OCI-LY1 (cell line): ENCODE measurements around the gene MCF2L2.

Source experiments
- H2AFZ ChIP-seq: fragments of 200-600 bp; sonication (generic), shearing (Covaris generic); 2 replicates; pipeline ENCODE4 v1.6.0; 2014; ENCODE audit warnings: antibody characterized with exemption, mild to moderate bottlenecking, low read length
- H3F3A ChIP-seq: fragments of 200-600 bp; sonication (generic), shearing (Covaris generic); 2 replicates; pipeline ENCODE4 v1.6.0; 2014; ENCODE audit warnings: mild to moderate bottlenecking, antibody characterized with exemption, low read length, moderate library complexity; ENCODE audit not compliant: insufficient read depth
- H3K27ac ChIP-seq: fragments of 200-600 bp; sonication (generic); 2 replicates; pipeline ENCODE4 v1.5.1; 2014; ENCODE audit warnings: low read length, mixed run types, mild to moderate bottlenecking, low read depth; ENCODE audit not compliant: poor library complexity, severe bottlenecking
- H3K27me3 ChIP-seq: fragments of 200-600 bp; sonication (generic); 2 replicates; pipeline ENCODE4 v1.6.0; 2014; ENCODE audit warnings: antibody characterized with exemption, mild to moderate bottlenecking, low read length, moderate library complexity; ENCODE audit not compliant: insufficient read depth
- H3K36me3 ChIP-seq: fragments of 200-600 bp; sonication (generic); 2 replicates; pipeline ENCODE4 v1.6.1; 2014; ENCODE audit warnings: mild to moderate bottlenecking, antibody characterized with exemption, low read length, moderate library complexity, mixed read lengths; ENCODE audit not compliant: insufficient read depth
- H3K4me1 ChIP-seq: fragments of 200-600 bp; sonication (generic); 2 replicates; pipeline ENCODE4 v1.5.1; 2014; ENCODE audit warnings: mild to moderate bottlenecking, low read length, moderate library complexity; ENCODE audit not compliant: insufficient read depth, severe bottlenecking
- H3K4me2 ChIP-seq: fragments of 200-600 bp; sonication (generic), shearing (Covaris generic); 2 replicates; pipeline ENCODE4 v1.6.1; 2014; ENCODE audit warnings: low read length
- H3K4me3 ChIP-seq: fragments of 200-600 bp; sonication (generic); 2 replicates; pipeline ENCODE4 v1.5.1; 2014; ENCODE audit warnings: low read length, low read depth, mild to moderate bottlenecking, mixed read lengths; ENCODE audit not compliant: poor library complexity, severe bottlenecking
- H3K79me2 ChIP-seq: fragments of 200-600 bp; shearing (Covaris generic); 2 replicates; pipeline ENCODE4 v1.6.1; 2016; ENCODE audit warnings: mixed run types, low read length, mixed read lengths; ENCODE audit not compliant: insufficient read depth
- H3K9ac ChIP-seq: fragments of 200-600 bp; sonication (generic), shearing (Covaris generic); 2 replicates; pipeline ENCODE4 v1.6.1; 2014; ENCODE audit warnings: mild to moderate bottlenecking, low read length, mixed read lengths
- H3K9me2 ChIP-seq: fragments of 200-600 bp; sonication (generic), shearing (Covaris generic); 2 replicates; pipeline ENCODE4 v1.6.1; 2014; ENCODE audit warnings: low read depth, mild to moderate bottlenecking, low read length, mixed read lengths
- H3K9me3 ChIP-seq: fragments of 200-600 bp; shearing (Covaris generic); 2 replicates; pipeline ENCODE4 v1.6.1; 2014; ENCODE audit warnings: low read length, mixed read lengths
- H4K20me1 ChIP-seq: fragments of 200-600 bp; sonication (generic), shearing (Covaris generic); 2 replicates; pipeline ENCODE4 v1.6.0; 2016; ENCODE audit warnings: mild to moderate bottlenecking, low read length; ENCODE audit not compliant: insufficient read depth
- CTCF ChIP-seq: fragments of 200-600 bp; sonication (generic), shearing (Covaris generic); IDR thresholded peaks from 2 replicates; pipeline ENCODE4 v1.5.1; 2017; ENCODE audit warnings: mild to moderate bottlenecking, antibody characterized with exemption, low read length, moderate library complexity, mixed read lengths
- EZH2 ChIP-seq: fragments of 200-600 bp; sonication (generic), shearing (Covaris generic); IDR thresholded peaks from 2 replicates; pipeline ENCODE4 v1.8.0; 2017; ENCODE audit warnings: borderline replicate concordance, mixed run types, mild to moderate bottlenecking, antibody characterized with exemption, low read length, moderate library complexity, mixed read lengths

The MCF2L2 gene

GRCh38 chr3:183435661-183436060, 7.2 kb upstream of the MCF2L2 start:
- Histone ChIP-seq H3K9me2 (no peaks in the 10 kb centered on the region), H3F3A (no peaks in the 10 kb centered on the region), H3K4me3 (no peak overlapping the region), H3K36me3 (no peaks in the 10 kb centered on the region), H4K20me1 (no peaks in the 10 kb centered on the region), H3K4me2 (no peak overlapping the region), H3K79me2 (no peaks in the 10 kb centered on the region), H3K9ac (no peak overlapping the region), H3K27ac (no peak overlapping the region), H2AFZ (no peak overlapping the region), H3K4me1 (no peaks in the 10 kb centered on the region), H3K9me3 (no peaks in the 10 kb centered on the region), H3K27me3 (no peaks in the 10 kb centered on the region; the same call in 1 of the 2 replicates)
- TF ChIP-seq EZH2, result no peak
- TF ChIP-seq CTCF, result peak; percentile 16; the same call in 1 of the 2 replicates

DNA sequence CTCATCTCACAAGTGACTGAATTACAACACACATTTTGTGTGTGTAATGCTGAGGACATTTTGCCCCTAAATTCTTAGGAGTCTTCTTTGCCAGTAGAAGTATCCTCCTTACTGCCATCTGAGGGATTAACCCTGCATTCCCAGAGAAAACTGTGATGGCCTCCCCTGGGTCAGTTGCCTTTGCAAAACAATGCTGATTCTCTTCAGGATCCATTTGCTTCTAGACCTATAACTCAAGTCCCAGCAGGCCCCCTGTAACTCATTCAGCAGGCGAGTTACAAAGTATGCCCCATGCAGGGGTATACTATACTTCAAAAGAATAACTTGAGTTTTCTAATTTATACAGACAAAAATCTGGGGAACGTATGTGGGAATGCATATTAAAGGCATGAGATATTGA, 6.6 kb upstream of the MCF2L2 start:
- H3K4me3 ChIP-seq, result no peak overlapping the region

GRCh38 chr3:183434503-183434902, 6.1 kb upstream of the MCF2L2 start:
- no peaks in the 10 kb centered on the region for H3K36me3 ChIP-seq
- H3K9me3 ChIP-seq, result no peaks in the 10 kb centered on the region
- no peak for TF ChIP-seq CTCF
- TF ChIP-seq EZH2, result no peak
- H2AFZ ChIP-seq, result no peak overlapping the region
- no peak overlapping the region for H3K27ac ChIP-seq
- H3F3A ChIP-seq, result no peaks in the 10 kb centered on the region
- H3K9me2 ChIP-seq, result no peaks in the 10 kb centered on the region
- no peak overlapping the region for H3K4me3 ChIP-seq
- no peaks in the 10 kb centered on the region for H3K79me2 ChIP-seq
- no peaks in the 10 kb centered on the region for H3K4me1 ChIP-seq
- H3K9ac ChIP-seq, result no peak overlapping the region
- no peaks in the 10 kb centered on the region for H4K20me1 ChIP-seq
- H3K4me2 ChIP-seq, result no peak overlapping the region
- H3K27me3 ChIP-seq, result no peaks in the 10 kb centered on the region; the same call in 1 of the 2 replicates

More for the DNA sequence above, 6.6 kb upstream of the MCF2L2 start:
- no peaks in the 10 kb centered on the region for H3F3A ChIP-seq
- no peak for TF ChIP-seq EZH2
- H2AFZ ChIP-seq, result no peak overlapping the region
- H3K36me3 ChIP-seq, result no peaks in the 10 kb centered on the region
- no peaks in the 10 kb centered on the region for H3K9me3 ChIP-seq
- H3K27ac ChIP-seq, result no peak overlapping the region
- H3K9me2 ChIP-seq, result no peaks in the 10 kb centered on the region
- H3K79me2 ChIP-seq, result no peaks in the 10 kb centered on the region
- no peak overlapping the region for H3K4me2 ChIP-seq
- no peaks in the 10 kb centered on the region for H4K20me1 ChIP-seq
- H3K9ac ChIP-seq, result no peak overlapping the region
- no peaks in the 10 kb centered on the region; the same call in 1 of the 2 replicates for H3K27me3 ChIP-seq
- H3K4me1 ChIP-seq, result no peaks in the 10 kb centered on the region

GRCh38 chr3:183430325-183430957, 2.0 kb upstream of the MCF2L2 start:
- Histone ChIP-seq H3K36me3 (no peaks in the 10 kb centered on the region), H3K9me3 (no peaks in the 10 kb centered on the region), H3F3A (no peaks in the 10 kb centered on the region), H3K4me3 (no peak overlapping the region), H3K9ac (no peak overlapping the region), H3K4me2 (no peak overlapping the region), H3K79me2 (no peaks in the 10 kb centered on the region), H4K20me1 (no peaks in the 10 kb centered on the region), H2AFZ (no peak overlapping the region), H3K9me2 (no peaks in the 10 kb centered on the region), H3K27ac (no peak overlapping the region), H3K4me1 (peaks cover 13% of the 10 kb centered on the region), H3K27me3 (no peaks in the 10 kb centered on the region; the same call in 1 of the 2 replicates)
- TF ChIP-seq CTCF, result no peak
- no peak for TF ChIP-seq EZH2
